NB4 (cell line): ENCODE data around the gene SCRN1.

Experiments used
- DNase-seq: peaks from one replicate; pipeline ENCODE4 v3.0.0; 2010; ENCODE audit warnings: low read depth
- H3K4me3 ChIP-seq: one replicate; pipeline ENCODE4 v1.5.1; 2011; ENCODE audit warnings: mild to moderate bottlenecking, low read depth, low read length, moderate library complexity
- MAX ChIP-seq: IDR thresholded peaks from 2 replicates; pipeline ENCODE4 v1.6.1; 2011; ENCODE audit warnings: low read depth, low read length
- MYC ChIP-seq: IDR thresholded peaks from 2 replicates; pipeline ENCODE4 v1.6.1; 2011; ENCODE audit warnings: low read depth, low read length
- POLR2A ChIP-seq: IDR thresholded peaks from 2 replicates; pipeline ENCODE4 v1.6.1; 2011; ENCODE audit warnings: mild to moderate bottlenecking; ENCODE audit not compliant: insufficient read length; ENCODE audit errors: extremely low read depth
- TF ChIP-seq, protein P1 (sequence below): IDR thresholded peaks from one replicate; pipeline ENCODE4 v1.5.1; 2012; ENCODE audit warnings: low read depth, low read length

The SCRN1 gene

DNA sequence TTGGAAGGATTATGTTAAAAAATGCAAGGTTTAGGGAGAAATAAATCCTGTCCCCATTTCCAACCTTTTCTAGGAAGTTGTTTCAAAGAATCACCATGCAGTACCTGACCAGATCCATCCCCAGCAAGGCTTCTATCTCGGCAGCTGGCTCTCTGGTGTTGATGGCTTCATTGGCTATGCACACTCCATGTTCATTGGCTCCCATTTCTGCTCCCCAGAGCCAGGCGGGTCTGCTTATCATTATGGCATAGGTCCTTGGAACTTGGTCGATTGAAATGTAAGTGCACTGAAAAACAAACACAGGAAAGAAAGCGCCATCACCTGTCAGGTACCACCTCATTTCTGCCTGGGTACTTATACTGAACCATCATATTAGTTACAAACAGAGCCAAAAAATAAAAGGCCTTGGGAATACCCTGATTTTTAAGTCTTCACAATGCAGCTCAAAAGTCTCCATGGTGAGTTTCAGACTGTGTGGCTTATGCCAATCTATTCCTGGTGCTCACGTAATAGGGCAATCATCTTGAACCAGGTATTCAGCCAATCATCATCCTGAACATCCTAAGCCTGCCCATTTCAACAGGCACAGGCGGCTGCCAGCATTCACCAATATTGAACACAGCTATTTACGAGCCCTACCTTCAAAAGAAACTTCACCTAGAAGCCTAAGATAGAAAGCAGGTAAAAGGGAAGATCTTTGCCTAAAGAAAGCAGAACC is 34.4 kb downstream of the SCRN1 start:
- TF ChIP-seq, protein P1, sequence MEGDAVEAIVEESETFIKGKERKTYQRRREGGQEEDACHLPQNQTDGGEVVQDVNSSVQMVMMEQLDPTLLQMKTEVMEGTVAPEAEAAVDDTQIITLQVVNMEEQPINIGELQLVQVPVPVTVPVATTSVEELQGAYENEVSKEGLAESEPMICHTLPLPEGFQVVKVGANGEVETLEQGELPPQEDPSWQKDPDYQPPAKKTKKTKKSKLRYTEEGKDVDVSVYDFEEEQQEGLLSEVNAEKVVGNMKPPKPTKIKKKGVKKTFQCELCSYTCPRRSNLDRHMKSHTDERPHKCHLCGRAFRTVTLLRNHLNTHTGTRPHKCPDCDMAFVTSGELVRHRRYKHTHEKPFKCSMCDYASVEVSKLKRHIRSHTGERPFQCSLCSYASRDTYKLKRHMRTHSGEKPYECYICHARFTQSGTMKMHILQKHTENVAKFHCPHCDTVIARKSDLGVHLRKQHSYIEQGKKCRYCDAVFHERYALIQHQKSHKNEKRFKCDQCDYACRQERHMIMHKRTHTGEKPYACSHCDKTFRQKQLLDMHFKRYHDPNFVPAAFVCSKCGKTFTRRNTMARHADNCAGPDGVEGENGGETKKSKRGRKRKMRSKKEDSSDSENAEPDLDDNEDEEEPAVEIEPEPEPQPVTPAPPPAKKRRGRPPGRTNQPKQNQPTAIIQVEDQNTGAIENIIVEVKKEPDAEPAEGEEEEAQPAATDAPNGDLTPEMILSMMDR: no peak
- no peak overlapping the region for H3K4me3 ChIP-seq
- no peak for DNase-seq

GRCh38 chr7:29953726-29954347 is 35.8 kb downstream of the SCRN1 start:
- H3K4me3 ChIP-seq: no peak overlapping the region
- TF ChIP-seq MYC (no peak), POLR2A (no peak), MAX (no peak)
- TF ChIP-seq, protein P1: no peak
- DNase-seq: no peak

GRCh38 chr7:29951206-29951605 is 38.4 kb downstream of the SCRN1 start:
- no peak for DNase-seq
- TF ChIP-seq, protein P1: no peak
- TF ChIP-seq POLR2A (no peak), MYC (no peak), MAX (no peak)
- no peak overlapping the region for H3K4me3 ChIP-seq

DNA sequence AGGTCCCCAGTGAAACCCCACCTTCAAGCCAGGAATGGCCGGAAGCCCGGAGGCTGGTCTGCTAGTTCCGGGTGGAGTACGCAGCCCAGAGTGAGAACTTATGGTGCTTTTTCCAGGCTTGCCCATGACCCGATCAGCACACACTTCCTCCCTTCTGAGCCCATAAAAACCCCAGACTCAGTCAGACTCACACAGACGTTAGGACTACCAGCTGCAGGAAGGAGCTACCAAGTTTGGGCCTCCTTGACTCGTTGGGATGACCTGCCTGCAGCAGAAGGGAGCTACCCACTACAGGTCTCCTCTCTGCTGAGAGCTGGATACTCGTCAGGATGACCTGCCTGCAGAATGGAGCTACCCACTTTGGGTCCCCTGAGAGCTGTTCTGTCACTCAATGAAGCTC is 39.1 kb downstream of the SCRN1 start:
- TF ChIP-seq POLR2A (no peak), MAX (no peak), MYC (no peak)
- TF ChIP-seq, protein P1: no peak
- H3K4me3 ChIP-seq: no peak overlapping the region
- DNase-seq: no peak

- H3K4me3 ChIP-seq: no peak overlapping the region
- TF ChIP-seq MAX (no peak), POLR2A (no peak), MYC (no peak)
- TF ChIP-seq, protein P1: no peak
- no peak for DNase-seq
Observed at GRCh38 chr7:29948587-29948986, 41.0 kb downstream of the SCRN1 start.
